GM18909 (cell line): ENCODE measurements around the gene POMGNT2.
"Not testable (repeated sequence)": the region's sequence is repeated elsewhere in the genome, so short reads cannot be mapped to it uniquely, and the experiment has no call there.

Experiments used
- ATAC-seq: cut with Tn5 transposase; IDR thresholded peaks from one replicate; pipeline ENCODE4 v1.9.1; 2021; ENCODE audit warnings: mild to moderate bottlenecking; ENCODE audit not compliant: unreplicated experiment, poor library complexity

The POMGNT2 gene

GRCh38 chr3:43053291-43053690 is 52.6 kb downstream of the POMGNT2 start:
- ATAC-seq, result no peak

- ATAC-seq, result no peak
Observed at GRCh38 chr3:43048470-43048869, 57.4 kb downstream of the POMGNT2 start.

- ATAC-seq, result no peak
Observed at GRCh38 chr3:43046583-43046982, 59.3 kb downstream of the POMGNT2 start.

- not testable (repeated sequence) for ATAC-seq
Observed at GRCh38 chr3:43045079-43045478, 60.8 kb downstream of the POMGNT2 start.

- no peak for ATAC-seq
Observed at GRCh38 chr3:43043793-43044192, 62.1 kb downstream of the POMGNT2 start.

- ATAC-seq, result no peak
Observed at GRCh38 chr3:43043071-43043766, 62.7 kb downstream of the POMGNT2 start.

GRCh38 chr3:43041517-43041916 is 64.4 kb downstream of the POMGNT2 start:
- ATAC-seq, result no peak

GRCh38 chr3:43038010-43038409 is 67.9 kb downstream of the POMGNT2 start:
- peak; percentile 65 for ATAC-seq

- ATAC-seq, result peak; percentile 53
Observed at GRCh38 chr3:43036621-43037423, 69.1 kb downstream of the POMGNT2 start.

GRCh38 chr3:43035801-43036365 is 70.0 kb downstream of the POMGNT2 start:
- ATAC-seq, result no peak

- no peak for ATAC-seq
Observed at GRCh38 chr3:43034911-43035310, 71.0 kb downstream of the POMGNT2 start.

GRCh38 chr3:43034200-43034599 is 71.7 kb downstream of the POMGNT2 start:
- ATAC-seq, result no peak

GRCh38 chr3:43032646-43033628 is 72.9 kb downstream of the POMGNT2 start:
- ATAC-seq, result no peak

- ATAC-seq, result no peak
Observed at GRCh38 chr3:43031889-43032545, 73.9 kb downstream of the POMGNT2 start.

- ATAC-seq, result no peak
Observed at GRCh38 chr3:43031485-43031884, 74.4 kb downstream of the POMGNT2 start.

- ATAC-seq, result no peak
Observed at GRCh38 chr3:43030162-43030935, 75.5 kb downstream of the POMGNT2 start.
